Measurements from ENCODE around the gene TBPL1. TPM values are rescaled to one million over a fixed set of nuclear protein-coding genes. Genes with fewer than 3 reads are reported as not detected.

The TBPL1 gene
- total and polyA plus RNA-seq, 9 of the 15 experiments (the other 6 are each of a cell fraction or from before 2014, with no cell fraction given): 78.1 to 152 (median 107) TPM

- Histone ChIP-seq H4K20me1 (replicated peaks; ENCODE audit: control insufficient read depth, insufficient read depth, low read length) (no peaks in the 10 kb centered on the region), H3K79me2 (ENCODE audit: control insufficient read depth, insufficient read depth, low read length) (no peaks in the 10 kb centered on the region), H3K4me3 (no peak overlapping the region), H2AFZ (ENCODE audit: low read depth, low read length) (no peak overlapping the region), H3K9me3 (replicated peaks; ENCODE audit: control insufficient read depth, insufficient read depth, low read depth, low read length) (peaks cover 2% of the 10 kb centered on the region; the same call in 1 of the 2 replicates), H3K4me1 (replicated peaks in 1 of 2; ENCODE audit: control insufficient read depth in 2 of 2, insufficient read depth in 2 of 2, low read length in 2 of 2) (peaks cover 0 to 24% of the 10 kb centered on the region in 2 experiments; a peak in 3 of 5 replicates), H3K27me3 (ENCODE audit: control insufficient read depth in 2 of 2, insufficient read depth in 2 of 2, low read length in 2 of 2) (no peaks in the 10 kb centered on the region), H3K4me2 (ENCODE audit: insufficient read depth, low read length) (no peak overlapping the region), H3K36me3 (ENCODE audit: control insufficient read depth, insufficient read depth, low read length) (no peaks in the 10 kb centered on the region), H3K9me1 (ENCODE audit: control insufficient read depth, insufficient read depth, low read length) (no peaks in the 10 kb centered on the region), H3K9ac (ENCODE audit: insufficient read depth in 1 of 2, low read depth in 2 of 2, low read length in 2 of 2) (no peak overlapping the region), H3K27ac (ENCODE audit: extremely low read depth, low read depth, low read length) (no peak overlapping the region)
- BruUV-seq (replicated peaks): no TSS peak
- intact Hi-C loops (cut with micrococcal nuclease): no loop called here
- no peak for DNase-seq (ENCODE audit: extremely low read depth in 1 of 4, low spot score in 3 of 4)
- peak; percentile 86 for TF ChIP-seq NFIX (CRISPR knock-in tag; IDR thresholded peaks at IDR 0.05; ENCODE audit: low read depth)
- peak; percentile 98 for TF ChIP-seq NFIC (IDR thresholded peaks at IDR 0.05)
- TF ChIP-seq, protein P1, sequence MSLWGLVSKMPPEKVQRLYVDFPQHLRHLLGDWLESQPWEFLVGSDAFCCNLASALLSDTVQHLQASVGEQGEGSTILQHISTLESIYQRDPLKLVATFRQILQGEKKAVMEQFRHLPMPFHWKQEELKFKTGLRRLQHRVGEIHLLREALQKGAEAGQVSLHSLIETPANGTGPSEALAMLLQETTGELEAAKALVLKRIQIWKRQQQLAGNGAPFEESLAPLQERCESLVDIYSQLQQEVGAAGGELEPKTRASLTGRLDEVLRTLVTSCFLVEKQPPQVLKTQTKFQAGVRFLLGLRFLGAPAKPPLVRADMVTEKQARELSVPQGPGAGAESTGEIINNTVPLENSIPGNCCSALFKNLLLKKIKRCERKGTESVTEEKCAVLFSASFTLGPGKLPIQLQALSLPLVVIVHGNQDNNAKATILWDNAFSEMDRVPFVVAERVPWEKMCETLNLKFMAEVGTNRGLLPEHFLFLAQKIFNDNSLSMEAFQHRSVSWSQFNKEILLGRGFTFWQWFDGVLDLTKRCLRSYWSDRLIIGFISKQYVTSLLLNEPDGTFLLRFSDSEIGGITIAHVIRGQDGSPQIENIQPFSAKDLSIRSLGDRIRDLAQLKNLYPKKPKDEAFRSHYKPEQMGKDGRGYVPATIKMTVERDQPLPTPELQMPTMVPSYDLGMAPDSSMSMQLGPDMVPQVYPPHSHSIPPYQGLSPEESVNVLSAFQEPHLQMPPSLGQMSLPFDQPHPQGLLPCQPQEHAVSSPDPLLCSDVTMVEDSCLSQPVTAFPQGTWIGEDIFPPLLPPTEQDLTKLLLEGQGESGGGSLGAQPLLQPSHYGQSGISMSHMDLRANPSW (CRISPR knock-in tag; IDR thresholded peaks at IDR 0.05): no peak
- ATAC-seq: no peak
- POLR2A ChIA-PET: interaction anchor here (0.5 to 1.6 kb wide), 2 partner anchors 12 to 67 kb away, joined by 3 to 4 read pairs; no protein-coding TSS in a partner anchor
- in situ Hi-C loops (cut with MboI): no loop called here
- 70% methylated on average over 3 of the region's 3 CpGs for WGBS (ENCODE audit: insufficient coverage, low coverage, missing lambda C conversion rate)
- no peak for FAIRE-seq
- CTCF ChIA-PET (ENCODE audit: low intra/inter-chr PET ratio): no interaction called here
These were observed 82.8 kb downstream of the TBPL1 start for GRCh38 chr6:134035823-134036296.

Measured in K562 (cell line).